OCI-LY1 (cell line): ENCODE data around the gene GTSE1.

Source experiments
- EZH2 ChIP-seq: fragments of 200-600 bp; sonication (generic), shearing (Covaris generic); IDR thresholded peaks from 2 replicates; pipeline ENCODE4 v1.8.0; 2017; ENCODE audit warnings: borderline replicate concordance, mixed run types, mild to moderate bottlenecking, antibody characterized with exemption, low read length, moderate library complexity, mixed read lengths
- TF ChIP-seq, protein P1 (sequence below): fragments of 200-600 bp; sonication (generic), shearing (Covaris generic); IDR thresholded peaks from 2 replicates; pipeline ENCODE4 v1.5.1; 2017; ENCODE audit warnings: mild to moderate bottlenecking, antibody characterized with exemption, low read length, moderate library complexity, mixed read lengths

- TF ChIP-seq, protein P1, sequence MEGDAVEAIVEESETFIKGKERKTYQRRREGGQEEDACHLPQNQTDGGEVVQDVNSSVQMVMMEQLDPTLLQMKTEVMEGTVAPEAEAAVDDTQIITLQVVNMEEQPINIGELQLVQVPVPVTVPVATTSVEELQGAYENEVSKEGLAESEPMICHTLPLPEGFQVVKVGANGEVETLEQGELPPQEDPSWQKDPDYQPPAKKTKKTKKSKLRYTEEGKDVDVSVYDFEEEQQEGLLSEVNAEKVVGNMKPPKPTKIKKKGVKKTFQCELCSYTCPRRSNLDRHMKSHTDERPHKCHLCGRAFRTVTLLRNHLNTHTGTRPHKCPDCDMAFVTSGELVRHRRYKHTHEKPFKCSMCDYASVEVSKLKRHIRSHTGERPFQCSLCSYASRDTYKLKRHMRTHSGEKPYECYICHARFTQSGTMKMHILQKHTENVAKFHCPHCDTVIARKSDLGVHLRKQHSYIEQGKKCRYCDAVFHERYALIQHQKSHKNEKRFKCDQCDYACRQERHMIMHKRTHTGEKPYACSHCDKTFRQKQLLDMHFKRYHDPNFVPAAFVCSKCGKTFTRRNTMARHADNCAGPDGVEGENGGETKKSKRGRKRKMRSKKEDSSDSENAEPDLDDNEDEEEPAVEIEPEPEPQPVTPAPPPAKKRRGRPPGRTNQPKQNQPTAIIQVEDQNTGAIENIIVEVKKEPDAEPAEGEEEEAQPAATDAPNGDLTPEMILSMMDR, result no peak
- TF ChIP-seq EZH2, result no peak
Observed at GRCh38 chr22:46259374-46259773, 37.3 kb upstream of the GTSE1 start.
